Mucosa of descending colon (tissue), 3 donors: Measurements from ENCODE around the gene LRRC47. TPM values are rescaled to one million over a fixed set of nuclear protein-coding genes. Genes with fewer than 3 reads are reported as not detected.

Source experiments
- ATAC-seq: fragments of 200-7000 bp; cut with Tn5 transposase; one replicate; pipeline ENCODE4 v1.9.1; 2020; ENCODE audit warnings: mild to moderate bottlenecking, moderate library complexity
- DNase-seq, 3 donors: peaks; one replicate each; pipeline ENCODE4 v3.0.0-alpha.2; 2020
- H3K36me3 ChIP-seq: fragments of 200-600 bp; one replicate; pipeline ENCODE4 v1.8.0; 2021; ENCODE audit warnings: low read depth, mild to moderate bottlenecking
- H3K4me1 ChIP-seq: fragments of 200-600 bp; one replicate; pipeline ENCODE4 v1.8.0; 2021; ENCODE audit warnings: low read depth, mild to moderate bottlenecking
- H3K4me3 ChIP-seq: fragments of 200-600 bp; one replicate; pipeline ENCODE4 v1.8.0; 2021; ENCODE audit warnings: mild to moderate bottlenecking
- H3K9me3 ChIP-seq: fragments of 200-600 bp; one replicate; pipeline ENCODE4 v1.8.0; 2021; ENCODE audit warnings: mild to moderate bottlenecking
- CTCF ChIP-seq: fragments of 200-600 bp; IDR thresholded peaks from one replicate; pipeline ENCODE4 v1.8.0; 2022; ENCODE audit warnings: antibody characterized with exemption, mild to moderate bottlenecking
- intact Hi-C, 2 donors: fragments of 100-400 bp; cut with DNase I in 1 of 2; cut with micrococcal nuclease in 1 of 2; formaldehyde crosslinking; loops; one replicate each; pipeline versions ENCODE4 v1.11.0 to v1.11.1; 2022; cut with DNase I, micrococcal nuclease
- total RNA-seq, 3 donors: library from RNA; stranded (reverse); fragmentation: NEBNext Ultra II Directional in 2 of 3; extraction: Animal tissue kit (Norgen Biotek cat#: 25700) in 2 of 3; gene quantifications; one replicate each; pipeline versions ENCODE4 v1.2.1 to v1.2.4, GENCODE V29; 2021 to 2023
- donor health status: DM: no; HTN: no; CAD: no; lungs with moderate emphysema.
- donor health status: DM: no; HTN: no; CAD: no.
- donor health status: DM: no; HTN: yes; CAD: no.

Gene LRRC47
- total RNA-seq, 3 donors from 2014 or later, result 33.2 to 58.9 (median 34.7) TPM

DNA sequence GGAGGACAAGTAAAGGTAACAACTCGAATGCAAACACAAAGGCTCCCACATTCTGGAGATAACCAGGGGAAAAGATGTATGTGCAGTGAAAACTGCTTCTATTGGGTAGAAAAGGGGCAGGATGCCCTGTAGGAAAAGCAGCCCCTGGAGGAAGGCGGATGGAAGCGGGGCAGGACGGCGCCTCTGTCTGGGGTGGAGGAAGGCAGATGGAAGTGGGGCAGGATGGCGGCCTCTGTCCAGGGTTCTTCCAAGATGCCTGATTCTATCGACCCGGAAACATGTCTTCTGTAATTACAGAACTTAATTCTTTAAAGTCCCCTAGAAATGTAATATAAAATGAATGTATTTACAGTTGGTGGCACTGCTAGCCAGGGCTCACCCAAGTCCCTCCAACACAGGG, 24.0 kb upstream of the LRRC47 start:
- H3K36me3 ChIP-seq, result no peaks in the 10 kb centered on the region
- no peak overlapping the region for H3K4me3 ChIP-seq
- TF ChIP-seq CTCF, result no peak
- no peaks in the 10 kb centered on the region for H3K9me3 ChIP-seq
- intact Hi-C loops, result no loop called here
- ATAC-seq, result no peak
- no peaks in the 10 kb centered on the region for H3K4me1 ChIP-seq
- DNase-seq, result no peak

- ATAC-seq (no peak), DNase-seq (no peak)
- TF ChIP-seq CTCF, result no peak
- H3K36me3 ChIP-seq, result no peaks in the 10 kb centered on the region
- H3K4me1 ChIP-seq, result no peaks in the 10 kb centered on the region
- intact Hi-C loops, result no loop called here
- no peak overlapping the region for H3K4me3 ChIP-seq
- H3K9me3 ChIP-seq, result no peaks in the 10 kb centered on the region
Measured at GRCh38 chr1:3819771-3820200, 23.5 kb upstream of the LRRC47 start.

DNA sequence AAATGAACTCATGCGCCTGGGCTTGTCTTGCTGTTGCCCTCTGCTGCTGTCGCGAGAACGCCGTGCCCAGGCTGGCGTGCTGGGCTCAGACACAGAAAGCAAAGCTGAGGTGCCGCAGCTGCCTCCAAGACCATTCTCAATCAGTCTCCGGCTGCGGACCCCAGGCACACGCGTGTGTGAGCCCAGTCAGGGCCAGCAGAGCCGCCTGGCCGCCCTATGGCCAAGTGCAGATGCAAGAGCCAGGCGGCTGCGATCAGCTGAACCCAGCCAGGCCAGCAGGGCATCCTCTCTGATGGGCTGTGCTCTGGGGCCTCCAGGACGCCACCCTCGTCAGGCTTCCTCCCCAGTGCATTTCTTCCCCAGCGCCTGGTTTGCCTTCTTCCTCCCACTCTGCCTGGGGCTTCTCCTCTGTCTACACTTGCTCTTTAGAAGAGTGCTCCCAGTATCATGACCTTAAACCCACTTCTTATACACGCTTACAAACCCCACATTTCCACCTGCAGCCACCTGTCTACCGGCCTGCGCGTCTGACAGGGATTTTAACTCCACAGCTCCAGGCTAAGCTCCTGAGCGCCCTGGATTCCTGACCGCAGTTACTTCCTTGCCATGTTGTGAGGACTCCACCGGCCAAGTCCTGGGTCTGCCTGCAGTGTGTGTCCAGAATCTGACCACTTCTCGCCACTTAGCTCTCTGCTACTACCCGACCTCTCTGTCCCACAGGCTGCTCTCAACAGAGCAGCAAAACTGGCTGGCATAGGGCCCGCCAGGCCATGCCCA, 21.7 kb upstream of the LRRC47 start:
- H3K36me3 ChIP-seq, result no peaks in the 10 kb centered on the region
- DNase-seq (no peak), ATAC-seq (peak; percentile 8)
- H3K9me3 ChIP-seq, result no peaks in the 10 kb centered on the region
- TF ChIP-seq CTCF, result no peak
- intact Hi-C loops, result no loop called here
- H3K4me1 ChIP-seq, result no peaks in the 10 kb centered on the region
- no peak overlapping the region for H3K4me3 ChIP-seq

GRCh38 chr1:3817138-3817740, 20.9 kb upstream of the LRRC47 start:
- no peak for TF ChIP-seq CTCF
- Histone ChIP-seq H3K4me1 (no peaks in the 10 kb centered on the region), H3K4me3 (no peak overlapping the region), H3K36me3 (no peaks in the 10 kb centered on the region), H3K9me3 (no peaks in the 10 kb centered on the region)
- ATAC-seq (no peak), DNase-seq (no peak)
- intact Hi-C loops, result no loop called here

DNA sequence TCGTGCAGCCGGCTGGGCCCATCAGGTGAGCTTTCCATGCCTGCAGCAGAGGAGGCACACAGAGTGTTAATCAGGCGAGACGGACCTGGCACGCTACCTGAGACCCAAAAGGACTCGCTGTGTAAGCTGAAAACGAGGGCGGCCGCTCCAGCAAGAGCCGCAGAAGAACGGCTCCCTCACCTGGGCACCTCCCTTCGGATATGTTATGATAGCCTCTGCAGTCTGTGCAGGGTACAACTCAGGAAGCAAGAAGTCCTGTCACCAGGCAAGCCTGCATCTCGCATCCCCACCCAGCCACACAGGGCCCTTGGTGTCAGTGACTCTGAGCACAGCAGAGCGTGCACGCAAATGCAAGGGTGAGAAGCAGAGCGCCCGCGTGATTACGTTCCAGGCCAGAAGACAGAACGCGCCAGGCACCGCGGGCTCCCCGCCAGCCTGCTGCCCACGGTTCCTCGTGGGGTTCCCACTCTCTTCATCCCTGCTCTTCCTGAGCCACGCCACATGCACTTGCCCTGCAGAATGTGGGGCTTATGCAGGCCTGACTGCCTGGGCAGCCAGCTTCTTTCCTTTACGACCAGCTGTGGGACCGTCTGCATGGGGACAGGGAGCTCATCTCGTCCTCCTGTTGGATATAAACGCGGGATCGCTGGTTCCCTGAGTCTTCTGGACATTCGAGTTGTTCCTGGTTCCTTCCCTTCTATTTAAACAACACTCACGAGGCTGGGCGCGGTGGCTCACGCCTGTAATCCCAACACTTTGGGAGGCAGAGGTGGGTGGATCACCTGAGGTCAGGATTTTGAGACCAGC, 20.2 kb upstream of the LRRC47 start:
- TF ChIP-seq CTCF, result no peak
- H3K9me3 ChIP-seq, result no peaks in the 10 kb centered on the region
- H3K36me3 ChIP-seq, result no peaks in the 10 kb centered on the region
- no peaks in the 10 kb centered on the region for H3K4me1 ChIP-seq
- DNase-seq (no peak), ATAC-seq (no peak)
- no peak overlapping the region for H3K4me3 ChIP-seq
- intact Hi-C loops, result no loop called here
